Naive thymus-derived CD4-positive, alpha-beta T cell (primary cell): Measurements from ENCODE around the gene CFAP74. TPM values are rescaled to one million over a fixed set of nuclear protein-coding genes. Genes with fewer than 3 reads are reported as not detected.

Experiments used
- ATAC-seq: fragments of 150-1000 bp; cut with Tn5 transposase; 2 replicates; pipeline ENCODE4 v1.10.0; 2021; ENCODE audit warnings: mild to moderate bottlenecking, moderate library complexity
- CTCF ChIA-PET: fragments of 350-600 bp; sonication (Branson Sonifier 250); formaldehyde crosslinking; loops from one replicate; lab custom pipeline; 2021; ENCODE audit warnings: antibody characterized with exemption; lab: Charles Lee
- POLR2A ChIA-PET: fragments of 350-600 bp; sonication (Branson Sonifier 250); formaldehyde crosslinking; loops from one replicate; lab custom pipeline; 2021; ENCODE audit warnings: antibody characterized with exemption, inconsistent platforms; lab: Charles Lee
- DNase-seq, 9 donors: peaks; one replicate each; pipeline versions ENCODE4 v3.0.0 to v3.0.0-alpha.2; 2020 to 2022; ENCODE audit warnings: mixed read lengths in 1 of 9
- H3K27ac ChIP-seq: one replicate; pipeline ENCODE4 v1.7.0; 2013; ENCODE audit warnings: mild to moderate bottlenecking, low read depth, low read length, moderate library complexity
- H3K27me3 ChIP-seq, 2 donors: one replicate each; pipeline ENCODE4 v1.7.0; 2013; ENCODE audit warnings: low read length in 2 of 2, mild to moderate bottlenecking in 2 of 2, moderate library complexity in 2 of 2; ENCODE audit not compliant: control insufficient read depth in 2 of 2, insufficient read depth in 2 of 2
- H3K36me3 ChIP-seq, 3 experiments: 1 replicate in 2 of 3; 2 replicates in 1 of 3; pipeline ENCODE4 v1.7.0; 2013; ENCODE audit warnings: low read length in 3 of 3, mild to moderate bottlenecking in 3 of 3, moderate library complexity in 1 of 3; ENCODE audit not compliant: insufficient read depth in 3 of 3, control insufficient read depth in 2 of 3
- H3K4me1 ChIP-seq, 2 donors: one replicate each; pipeline ENCODE4 v1.7.0; 2013; ENCODE audit warnings: low read length in 2 of 2, mild to moderate bottlenecking in 2 of 2, moderate library complexity in 1 of 2; ENCODE audit not compliant: control insufficient read depth in 2 of 2, insufficient read depth in 2 of 2
- H3K4me3 ChIP-seq: 2 replicates; pipeline ENCODE4 v1.7.0; 2013; ENCODE audit warnings: mild to moderate bottlenecking, low read length
- H3K9me3 ChIP-seq, 3 experiments: 1 replicate in 2 of 3; 2 replicates in 1 of 3; pipeline ENCODE4 v1.7.0; 2013; ENCODE audit warnings: low read length in 3 of 3; ENCODE audit not compliant: control insufficient read depth in 2 of 3
- H3K27ac Mint-ChIP-seq, 9 donors: one replicate each; pipeline ENCODE4 v1.8.0; 2020 to 2022; ENCODE audit warnings: mixed read lengths in 9 of 9, mild to moderate bottlenecking in 8 of 9, moderate library complexity in 5 of 9, inconsistent platforms in 2 of 9
- H3K27me3 Mint-ChIP-seq, 5 donors: one replicate each; pipeline ENCODE4 v1.8.0; 2021 to 2022; ENCODE audit warnings: mixed read lengths in 5 of 5, mild to moderate bottlenecking in 1 of 5
- H3K36me3 Mint-ChIP-seq, 5 donors: one replicate each; pipeline ENCODE4 v1.8.0; 2020 to 2022; ENCODE audit warnings: mixed read lengths in 5 of 5, mild to moderate bottlenecking in 3 of 5, inconsistent platforms in 1 of 5
- H3K4me1 Mint-ChIP-seq, 7 donors: one replicate each; pipeline ENCODE4 v1.8.0; 2020 to 2022; ENCODE audit warnings: mixed read lengths in 7 of 7, mild to moderate bottlenecking in 3 of 7, inconsistent platforms in 1 of 7
- H3K4me3 Mint-ChIP-seq, 10 donors: one replicate each; pipeline ENCODE4 v1.8.0; 2020 to 2022; ENCODE audit warnings: mild to moderate bottlenecking in 10 of 10, mixed read lengths in 10 of 10, moderate library complexity in 6 of 10, inconsistent platforms in 2 of 10
- H3K9me3 Mint-ChIP-seq, 11 donors: one replicate each; pipeline ENCODE4 v1.8.0; 2020 to 2022; ENCODE audit warnings: mixed read lengths in 11 of 11, mild to moderate bottlenecking in 4 of 11, inconsistent platforms in 1 of 11, moderate library complexity in 1 of 11
- intact Hi-C, 2 donors: fragments of 100-400 bp; cut with micrococcal nuclease; formaldehyde crosslinking; loops; one replicate each; pipeline ENCODE4 v1.15.1; 2023
- polyA plus RNA-seq, 2 donors: library from polyadenylated mRNA; unstranded; fragments of 300-500 nt; fragmentation: Illumina TruSeq; gene quantifications; one replicate each; pipeline ENCODE4 v1.2.3, GENCODE V29; 2021
- total RNA-seq, 6 experiments: library from RNA in 5 of 6; stranded (reverse) in 5 of 6; gene quantifications; 1 replicate in 5 of 6; 2 replicates in 1 of 6; pipeline ENCODE4 v1.2.3 and lab custom pipeline; 2021 to 2026

The CFAP74 gene
- total and polyA plus RNA-seq, 7 experiments from 2014 or later = not detected

DNA sequence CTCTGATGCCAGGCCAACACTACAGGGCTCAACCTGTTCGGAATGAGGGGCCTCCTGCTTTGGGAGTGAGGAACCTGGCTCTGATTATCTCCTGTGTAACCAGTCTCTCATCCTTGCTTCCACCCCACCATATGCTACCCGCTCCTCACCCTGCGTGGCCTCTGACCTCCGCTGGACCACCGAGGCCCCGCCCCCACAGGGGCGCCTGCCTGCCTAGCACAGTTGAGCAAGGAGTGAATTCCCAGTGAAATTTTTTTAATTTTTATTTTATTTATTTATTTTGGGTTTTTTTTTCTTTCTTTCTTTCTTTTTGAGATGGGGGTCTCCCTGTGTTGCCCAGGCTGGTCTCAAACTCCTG is 110.8 kb downstream of the CFAP74 start:
- H3K4me1 ChIP-seq = peaks cover 23 to 40% of the 10 kb centered on the region in 2 donors
- ATAC-seq (no peak), DNase-seq (no peak)
- no peaks in the 10 kb centered on the region for H3K9me3 ChIP-seq
- ChIA-PET CTCF (interaction anchor here (0.6 to 1.6 kb wide), 2 partner anchors 15 to 48 kb away, joined by 3 to 4 read pairs; no protein-coding TSS in a partner anchor), POLR2A (no interaction called here)
- Mint-ChIP-seq H3K4me3 (peak overlapping the region; percentile 80 to 100 (median 90)), H3K4me1 (peaks cover 29 to 62% (median 47%) of the 10 kb centered on the region in 7 donors), H3K9me3 (peaks cover 0 to 2% (median 0%) of the 10 kb centered on the region in 11 donors), H3K27ac (peak overlapping the region; percentile 82 to 98 (median 95)), H3K36me3 (peaks cover 0 to 10% (median 0%) of the 10 kb centered on the region in 5 donors), H3K27me3 (peaks cover 0 to 5% (median 0%) of the 10 kb centered on the region in 5 donors)
- peak overlapping the region; percentile 96 for H3K27ac ChIP-seq
- H3K4me3 ChIP-seq = peak overlapping the region; percentile 64
- no peaks in the 10 kb centered on the region for H3K36me3 ChIP-seq
- no peaks in the 10 kb centered on the region for H3K27me3 ChIP-seq
- intact Hi-C loops = no loop called here

- peak overlapping the region; percentile 96 for H3K27ac ChIP-seq
- no peaks in the 10 kb centered on the region for H3K9me3 ChIP-seq
- H3K9me3 Mint-ChIP-seq = peaks cover 0 to 2% (median 0%) of the 10 kb centered on the region in 11 donors
- H3K36me3 ChIP-seq = no peaks in the 10 kb centered on the region
- intact Hi-C loops = no loop called here
- no peaks in the 10 kb centered on the region for H3K27me3 ChIP-seq
- peaks cover 28 to 45% of the 10 kb centered on the region in 2 donors for H3K4me1 ChIP-seq
- peaks cover 34 to 67% (median 52%) of the 10 kb centered on the region in 7 donors for H3K4me1 Mint-ChIP-seq
- peaks cover 0 to 10% (median 0%) of the 10 kb centered on the region in 5 donors for H3K36me3 Mint-ChIP-seq
- peak in 4 of 9 donors; percentile 13 to 37 (median 24) for DNase-seq
- peak overlapping the region; percentile 64 for H3K4me3 ChIP-seq
- peak overlapping the region; percentile 82 to 98 (median 95) for H3K27ac Mint-ChIP-seq
- H3K27me3 Mint-ChIP-seq = peaks cover 0 to 5% (median 0%) of the 10 kb centered on the region in 5 donors
- ChIA-PET CTCF (interaction anchor here (0.6 to 1.6 kb wide), 3 partner anchors 15 to 48 kb away, joined by 3 to 4 read pairs (median 3); no protein-coding TSS in a partner anchor), POLR2A (interaction anchor here (1.0 to 1.5 kb wide), 6 partner anchors 11 to 338 kb away, joined by 3 to 12 read pairs (median 4); no protein-coding TSS in a partner anchor)
- ATAC-seq = no peak
- H3K4me3 Mint-ChIP-seq = peak overlapping the region; percentile 80 to 100 (median 90)
These were observed 111.4 kb downstream of the CFAP74 start for GRCh38 chr1:1892079-1892762.

DNA sequence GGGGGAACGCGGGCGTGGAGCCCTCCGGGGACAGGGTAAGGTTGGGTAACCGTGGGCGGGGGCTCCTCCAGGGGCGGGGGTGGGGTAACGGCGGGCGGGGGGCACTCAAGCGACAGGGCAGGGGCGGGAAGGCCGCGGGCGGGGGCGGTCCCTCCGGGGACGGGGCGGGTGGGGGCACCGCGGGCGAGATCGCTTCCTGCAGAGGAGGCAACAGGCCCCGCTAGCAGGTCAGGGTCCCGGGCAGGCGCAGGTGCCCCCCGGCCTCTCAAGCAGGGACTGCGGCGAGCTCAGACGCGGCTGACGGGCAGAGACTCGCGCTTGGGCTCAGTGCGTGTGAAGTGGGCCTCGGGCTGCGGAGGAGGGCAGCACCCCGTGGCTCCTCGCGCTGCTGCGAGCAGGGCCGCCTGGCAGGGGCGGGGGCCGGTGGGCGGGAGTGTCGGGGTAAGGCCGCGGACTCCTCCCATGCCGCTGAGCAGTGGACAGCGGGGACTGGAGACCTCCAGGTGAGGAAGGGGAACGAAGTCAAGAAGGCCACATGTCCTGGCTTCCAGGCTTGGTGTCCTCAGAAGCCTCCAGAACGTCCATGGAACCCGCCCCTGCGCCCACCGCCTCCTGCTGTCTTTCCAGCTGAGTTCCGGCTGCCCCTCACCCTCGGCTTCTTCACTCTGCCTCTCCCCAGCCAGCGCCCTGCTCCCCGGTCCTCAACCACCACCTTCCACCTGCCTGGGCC is 112.1 kb downstream of the CFAP74 start:
- Histone ChIP-seq H3K36me3 (no peaks in the 10 kb centered on the region), H3K4me1 (peaks cover 33 to 50% of the 10 kb centered on the region in 2 donors), H3K27me3 (no peaks in the 10 kb centered on the region), H3K4me3 (peak overlapping the region; percentile 64), H3K9me3 (no peaks in the 10 kb centered on the region), H3K27ac (peak overlapping the region; percentile 96)
- Mint-ChIP-seq H3K27me3 (peaks cover 0 to 5% (median 0%) of the 10 kb centered on the region in 5 donors), H3K36me3 (peaks cover 0 to 10% (median 0%) of the 10 kb centered on the region in 5 donors), H3K4me1 (peaks cover 37 to 74% (median 59%) of the 10 kb centered on the region in 7 donors), H3K4me3 (peak overlapping the region; percentile 80 to 100 (median 90)), H3K27ac (peak overlapping the region; percentile 82 to 98 (median 95)), H3K9me3 (peaks cover 0 to 2% (median 0%) of the 10 kb centered on the region in 11 donors)
- ChIA-PET CTCF (interaction anchor here (0.8 to 1.6 kb wide), 2 partner anchors 16 to 17 kb away, joined by 3 read pairs; no protein-coding TSS in a partner anchor), POLR2A (interaction anchor here (1.0 to 1.5 kb wide), 6 partner anchors 12 to 338 kb away, joined by 3 to 12 read pairs (median 4); no protein-coding TSS in a partner anchor)
- intact Hi-C loops = loop anchor here (1.0 kb wide), 4 partner anchors 18 to 775 kb away; partner anchors contain the start of genes TMEM52 (in 2 of the 2) and C1orf159 (in 1 of the 2)
- DNase-seq (peak in 7 of 9 donors; percentile 28 to 86 (median 58)), ATAC-seq (peak; percentile 67)

- Mint-ChIP-seq H3K4me1 (peaks cover 41 to 76% (median 61%) of the 10 kb centered on the region in 7 donors), H3K27me3 (peaks cover 0 to under 1% (median 0%) of the 10 kb centered on the region in 5 donors), H3K27ac (peak within 1 kb of the TSS; percentile 89 to 98 (median 95)), H3K4me3 (peak within 1 kb of the TSS; percentile 83 to 100 (median 90)), H3K36me3 (peaks cover 0 to 12% (median 0%) of the 10 kb centered on the region in 5 donors), H3K9me3 (peaks cover 0 to 2% (median 0%) of the 10 kb centered on the region in 11 donors)
- Histone ChIP-seq H3K27me3 (no peaks in the 10 kb centered on the region), H3K9me3 (no peaks in the 10 kb centered on the region), H3K36me3 (no peaks in the 10 kb centered on the region), H3K4me1 (peaks cover 36 to 52% of the 10 kb centered on the region in 2 donors), H3K27ac (peak within 1 kb of the TSS; percentile 96), H3K4me3 (peak within 1 kb of the TSS; percentile 64)
- DNase-seq = peak; percentile 80 to 96 (median 93)
- ChIA-PET POLR2A (interaction anchor here (1.0 to 1.5 kb wide), 3 partner anchors 15 to 237 kb away, joined by 3 to 12 read pairs (median 7); no protein-coding TSS in a partner anchor), CTCF (no interaction called here)
- peak; percentile 88 for ATAC-seq
- intact Hi-C loops = loop anchor here (1.0 kb wide), 4 partner anchors 19 to 774 kb away; partner anchors contain the start of genes TMEM52 (in 2 of the 2) and C1orf159 (in 1 of the 2)
These were observed 112.9 kb downstream of the CFAP74 start, which contains the start of gene GNB1 for GRCh38 chr1:1890506-1891348. Gene GNB1 (minus strand): TSS chr1:1891087. CDS start chr1:1825453, 65,634 bp downstream.

- ChIA-PET POLR2A (interaction anchor here (0.6 to 1.0 kb wide), 2 partner anchors 12 to 110 kb away, joined by 3 read pairs; no protein-coding TSS in a partner anchor), CTCF (no interaction called here)
- H3K4me1 Mint-ChIP-seq = peaks cover 39 to 69% (median 56%) of the 10 kb centered on the region in 7 donors
- H3K4me3 Mint-ChIP-seq = peak overlapping the region; percentile 76 to 100 (median 86)
- H3K27me3 Mint-ChIP-seq = no peaks in the 10 kb centered on the region
- peaks cover 0 to 12% (median 0%) of the 10 kb centered on the region in 5 donors for H3K36me3 Mint-ChIP-seq
- peak overlapping the region; percentile 96 for H3K27ac ChIP-seq
- DNase-seq = peak in 8 of 9 donors; percentile 34 to 69 (median 40)
- intact Hi-C loops = loop anchor here (2.0 to 5.0 kb wide), 2 partner anchors 48 to 109 kb away; no protein-coding TSS in a partner anchor
- H3K9me3 Mint-ChIP-seq = peaks cover 0 to 2% (median 0%) of the 10 kb centered on the region in 11 donors
- no peaks in the 10 kb centered on the region for H3K36me3 ChIP-seq
- peak overlapping the region; percentile 25 to 94 (median 88) for H3K27ac Mint-ChIP-seq
- H3K4me1 ChIP-seq = peaks cover 36 to 47% of the 10 kb centered on the region in 2 donors
- peak; percentile 20 for ATAC-seq
- H3K27me3 ChIP-seq = no peaks in the 10 kb centered on the region
- peak overlapping the region; percentile 55 for H3K4me3 ChIP-seq
- no peaks in the 10 kb centered on the region for H3K9me3 ChIP-seq
These were observed 113.6 kb downstream of the CFAP74 start for GRCh38 chr1:1889847-1890505.
